22Rv1 (cell line): ENCODE measurements around the gene CRYBA1.

Experiments used
- CTCF ChIP-seq: fragments of 450-650 bp; IDR thresholded peaks from 2 replicates; pipeline ENCODE4 v1.5.1; 2017; ENCODE audit warnings: mild to moderate bottlenecking
- ZFX ChIP-seq: fragments of 450-650 bp; IDR thresholded peaks from 2 replicates; pipeline ENCODE4 v1.6.1; 2017; ENCODE audit warnings: antibody characterized with exemption, borderline replicate concordance

DNA sequence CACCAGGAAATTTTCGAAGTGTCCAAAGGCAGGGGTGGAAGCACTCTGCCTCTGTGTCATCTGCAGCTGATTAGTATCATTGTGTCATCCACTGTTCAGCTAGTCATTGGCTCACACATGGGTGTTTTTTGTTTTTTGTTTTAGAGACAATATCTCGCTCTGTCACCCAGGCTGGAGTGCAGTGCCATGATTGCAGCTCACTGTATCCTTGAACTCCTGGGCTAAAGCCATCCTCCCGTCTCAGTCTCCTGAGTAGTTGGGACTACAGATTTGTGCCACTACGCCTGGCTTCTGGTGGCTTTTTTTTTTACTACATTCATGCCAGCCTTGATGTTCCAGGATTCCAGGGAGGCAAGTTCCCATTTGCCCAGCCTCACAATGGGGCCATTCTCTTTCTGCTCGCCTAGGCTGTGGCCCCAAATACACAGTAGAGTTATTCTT is 34.0 kb upstream of the CRYBA1 start:
- TF ChIP-seq CTCF (no peak), ZFX (no peak)
